H1 (cell line): ENCODE measurements around the gene RABGAP1. TPM values are rescaled to one million over a fixed set of nuclear protein-coding genes. Genes with fewer than 3 reads are reported as not detected.

ENCODE experiments used
- BCL11A ChIP-seq, 2 experiments: IDR thresholded peaks; one replicate each; pipeline ENCODE4 v1.6.1; 2011; ENCODE audit warnings: low read depth in 2 of 2, low read length in 2 of 2, mild to moderate bottlenecking in 2 of 2
- BRCA1 ChIP-seq: IDR thresholded peaks from 2 replicates; pipeline ENCODE4 v1.6.1; 2012; ENCODE audit warnings: low read depth, low read length, improper control_type of control experiment
- CHD7 ChIP-seq: fragments of 300-600 bp; sonication (generic); IDR thresholded peaks from 2 replicates; pipeline ENCODE4 v1.7.1; 2012; ENCODE audit warnings: low read length, moderate library complexity, mild to moderate bottlenecking, inconsistent platforms; ENCODE audit not compliant: insufficient replicate concordance
- E2F6 ChIP-seq: IDR thresholded peaks from 2 replicates; pipeline ENCODE4 v1.6.1; 2012; ENCODE audit warnings: inconsistent platforms
- EP300 ChIP-seq, 2 experiments: IDR thresholded peaks; 1 replicate in 1 of 2; 2 replicates in 1 of 2; pipeline ENCODE4 v1.6.1; 2011 to 2012; ENCODE audit warnings: low read depth in 2 of 2, low read length in 2 of 2, mild to moderate bottlenecking in 2 of 2, borderline replicate concordance in 1 of 2, inconsistent platforms in 1 of 2, moderate library complexity in 1 of 2
- FOSL1 ChIP-seq: IDR thresholded peaks from 2 replicates; pipeline ENCODE4 v1.6.1; 2011; ENCODE audit warnings: mild to moderate bottlenecking, low read depth, low read length, moderate library complexity; ENCODE audit not compliant: insufficient read depth
- RFX5 ChIP-seq: IDR thresholded peaks from 2 replicates; pipeline ENCODE4 v1.6.1; 2011; ENCODE audit warnings: low read depth, low read length, improper control_type of control experiment, borderline replicate concordance
- SIRT6 ChIP-seq: IDR thresholded peaks from one replicate; pipeline ENCODE4 v1.7.1; 2012; ENCODE audit warnings: low read length, inconsistent platforms
- SP2 ChIP-seq: IDR thresholded peaks from 2 replicates; pipeline ENCODE4 v1.6.1; 2012; ENCODE audit warnings: mild to moderate bottlenecking, low read length, inconsistent platforms
- polyA plus RNA-seq, 7 experiments: library from polyadenylated mRNA; depleted of rRNA in 3 of 7; stranded (reverse) in 5 of 7; unstranded in 2 of 7; fragments of >200 nt in 5 of 7; fragments of 200-250 nt in 2 of 7; gene quantifications; 1 replicate in 5 of 7; 2 replicates in 1 of 7; 4 replicates in 1 of 7; pipeline versions ENCODE4 v1.2.1 to v1.2.3, GENCODE V29; 2011 to 2013; ENCODE audit warnings: missing spikeins in 2 of 7, mixed read lengths in 2 of 7
- total RNA-seq: library from RNA; stranded (reverse); fragmentation: NEBNext Ultra II Directional; extraction: Animal tissue kit (Norgen Biotek cat#: 25700); gene quantifications from 2 replicates; pipeline ENCODE4 v1.2.1, GENCODE V29; 2021

Gene RABGAP1
- total and polyA plus RNA-seq, 2 of the 8 experiments (the other 6 are each of a cell fraction or from before 2014, with no cell fraction given) = 15.7 to 38.3 TPM

- no peak for TF ChIP-seq CHD7
- no peak for TF ChIP-seq EP300 (IDR thresholded peaks at IDR 0.05; ENCODE audit: borderline replicate concordance in 1 of 2, low read depth in 2 of 2, low read length in 2 of 2)
- no peak for TF ChIP-seq RFX5
- TF ChIP-seq FOSL1 = no peak
- no peak for TF ChIP-seq SIRT6
- no peak for TF ChIP-seq BRCA1
- TF ChIP-seq SP2 = no peak
- no peak for TF ChIP-seq E2F6
- TF ChIP-seq BCL11A (IDR thresholded peaks at IDR 0.05; ENCODE audit: low read depth in 2 of 2, low read length in 2 of 2) = no peak
Measured at GRCh38 chr9:123062351-123063176, 121.7 kb downstream of the RABGAP1 start (continued).
